Measurements from ENCODE around the gene ADAMTSL2. TPM values are rescaled to one million over a fixed set of nuclear protein-coding genes. Genes with fewer than 3 reads are reported as not detected.

Gene ADAMTSL2
- total and polyA plus RNA-seq, 2 of the 13 experiments (the other 11 are each of a cell fraction or from before 2014, with no cell fraction given): 1.9 to 3.8 TPM

- TF ChIP-seq, protein P1, sequence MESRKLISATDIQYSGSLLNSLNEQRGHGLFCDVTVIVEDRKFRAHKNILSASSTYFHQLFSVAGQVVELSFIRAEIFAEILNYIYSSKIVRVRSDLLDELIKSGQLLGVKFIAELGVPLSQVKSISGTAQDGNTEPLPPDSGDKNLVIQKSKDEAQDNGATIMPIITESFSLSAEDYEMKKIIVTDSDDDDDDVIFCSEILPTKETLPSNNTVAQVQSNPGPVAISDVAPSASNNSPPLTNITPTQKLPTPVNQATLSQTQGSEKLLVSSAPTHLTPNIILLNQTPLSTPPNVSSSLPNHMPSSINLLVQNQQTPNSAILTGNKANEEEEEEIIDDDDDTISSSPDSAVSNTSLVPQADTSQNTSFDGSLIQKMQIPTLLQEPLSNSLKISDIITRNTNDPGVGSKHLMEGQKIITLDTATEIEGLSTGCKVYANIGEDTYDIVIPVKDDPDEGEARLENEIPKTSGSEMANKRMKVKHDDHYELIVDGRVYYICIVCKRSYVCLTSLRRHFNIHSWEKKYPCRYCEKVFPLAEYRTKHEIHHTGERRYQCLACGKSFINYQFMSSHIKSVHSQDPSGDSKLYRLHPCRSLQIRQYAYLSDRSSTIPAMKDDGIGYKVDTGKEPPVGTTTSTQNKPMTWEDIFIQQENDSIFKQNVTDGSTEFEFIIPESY (CRISPR knock-in tag; IDR thresholded peaks at IDR 0.05): no peak
- TF ChIP-seq, protein P2, sequence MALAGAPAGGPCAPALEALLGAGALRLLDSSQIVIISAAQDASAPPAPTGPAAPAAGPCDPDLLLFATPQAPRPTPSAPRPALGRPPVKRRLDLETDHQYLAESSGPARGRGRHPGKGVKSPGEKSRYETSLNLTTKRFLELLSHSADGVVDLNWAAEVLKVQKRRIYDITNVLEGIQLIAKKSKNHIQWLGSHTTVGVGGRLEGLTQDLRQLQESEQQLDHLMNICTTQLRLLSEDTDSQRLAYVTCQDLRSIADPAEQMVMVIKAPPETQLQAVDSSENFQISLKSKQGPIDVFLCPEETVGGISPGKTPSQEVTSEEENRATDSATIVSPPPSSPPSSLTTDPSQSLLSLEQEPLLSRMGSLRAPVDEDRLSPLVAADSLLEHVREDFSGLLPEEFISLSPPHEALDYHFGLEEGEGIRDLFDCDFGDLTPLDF (CRISPR knock-in tag; IDR thresholded peaks at IDR 0.05): no peak
- TF ChIP-seq HNRNPK (IDR thresholded peaks at IDR 0.05; ENCODE audit: low read depth, low read length, poor library complexity, severe bottlenecking) (no peak), IKZF5 (CRISPR knock-in tag; IDR thresholded peaks at IDR 0.05) (no peak), ZNF230 (CRISPR knock-in tag; IDR thresholded peaks at IDR 0.05) (no peak), RBAK (CRISPR knock-in tag; IDR thresholded peaks at IDR 0.05) (no peak), ZNF430 (CRISPR knock-in tag; IDR thresholded peaks at IDR 0.05) (no peak), SP4 (CRISPR knock-in tag; IDR thresholded peaks at IDR 0.05) (no peak), MLLT10 (CRISPR knock-in tag; IDR thresholded peaks at IDR 0.05) (no peak)
Observed at GRCh38 chr9:133536536-133536935, 2.0 kb downstream of the ADAMTSL2 start (continued).

GRCh38 chr9:133537257-133537656 lies 2.8 kb downstream of the ADAMTSL2 start:
- intact Hi-C loops (cut with micrococcal nuclease; ENCODE audit: unreplicated experiment) (no loop called here), in situ Hi-C loops (cut with HindIII; ENCODE audit: extremely low pct_ligation_motif_present, low pct_unique_long_range_greater_than_20kb) (loop anchor here (25.0 kb wide), 1 partner anchor 200 kb away; the partner anchor contains the start of gene SARDH)
- ChIA-PET CTCF (ENCODE audit: low intra/inter-chr PET ratio, low total read pairs) (no interaction called here), POLR2A (no interaction called here)
- no peak overlapping the region for H2AFZ ChIP-seq (ENCODE audit: low read length)
- H3K36me3 ChIP-seq (replicated peaks in 1 of 2; ENCODE audit: control insufficient read depth in 1 of 2, insufficient read depth in 2 of 2, low read length in 2 of 2): no peaks in the 10 kb centered on the region
- H3K79me2 ChIP-seq (ENCODE audit: insufficient read depth, low read length): no peaks in the 10 kb centered on the region
- no peaks in the 10 kb centered on the region for H3K9me3 ChIP-seq (ENCODE audit: low read length)
- no peak overlapping the region for H3K4me2 ChIP-seq (ENCODE audit: low read depth, low read length)
- FAIRE-seq (no peak), ATAC-seq (no peak), DNase-seq (ENCODE audit: low spot score) (no peak)
- no TSS peak for BruUV-seq (replicated peaks)
- H3K4me3 ChIP-seq (replicated peaks in 1 of 3; ENCODE audit: insufficient read depth in 1 of 3, low read depth in 2 of 3, low read length in 3 of 3): no peak overlapping the region
- H3K4me1 ChIP-seq (ENCODE audit: insufficient read depth, low read length): peaks cover 26% of the 10 kb centered on the region
- no peak overlapping the region for H3K9ac ChIP-seq (ENCODE audit: insufficient read depth, low read depth, low read length)
- 79% methylated on average over 12 of the region's 16 CpGs for WGBS (ENCODE audit: low lambda C conversion rate)
- H3K27me3 ChIP-seq (ENCODE audit: control insufficient read depth in 1 of 2, insufficient read depth in 2 of 2, low read length in 2 of 2): peaks cover 0 to 5% of the 10 kb centered on the region in 2 experiments; a peak in 1 of 5 replicates
- H3K27ac ChIP-seq (ENCODE audit: extremely low read length, insufficient read depth, low read length): no peak overlapping the region
- H4K20me1 ChIP-seq (ENCODE audit: insufficient read depth, low read length): 0 out of 2 replicates have a peak, but pooled peaks cover 2% of the 10 kb centered on the region
- TF ChIP-seq IKZF1 (IDR thresholded peaks at IDR 0.05) (no peak), TRIM24 (CRISPR knock-in tag; IDR thresholded peaks at IDR 0.05) (no peak), ZNF816 (CRISPR knock-in tag; IDR thresholded peaks at IDR 0.05; ENCODE audit: borderline replicate concordance) (no peak), RCOR2 (CRISPR knock-in tag; IDR thresholded peaks at IDR 0.05) (no peak), SATB2 (CRISPR knock-in tag; IDR thresholded peaks at IDR 0.05) (no peak), ARNT (IDR thresholded peaks at IDR 0.05) (no peak), CENPT (CRISPR knock-in tag; IDR thresholded peaks at IDR 0.05; ENCODE audit: low read depth) (no peak)
- TF ChIP-seq, protein P3, sequence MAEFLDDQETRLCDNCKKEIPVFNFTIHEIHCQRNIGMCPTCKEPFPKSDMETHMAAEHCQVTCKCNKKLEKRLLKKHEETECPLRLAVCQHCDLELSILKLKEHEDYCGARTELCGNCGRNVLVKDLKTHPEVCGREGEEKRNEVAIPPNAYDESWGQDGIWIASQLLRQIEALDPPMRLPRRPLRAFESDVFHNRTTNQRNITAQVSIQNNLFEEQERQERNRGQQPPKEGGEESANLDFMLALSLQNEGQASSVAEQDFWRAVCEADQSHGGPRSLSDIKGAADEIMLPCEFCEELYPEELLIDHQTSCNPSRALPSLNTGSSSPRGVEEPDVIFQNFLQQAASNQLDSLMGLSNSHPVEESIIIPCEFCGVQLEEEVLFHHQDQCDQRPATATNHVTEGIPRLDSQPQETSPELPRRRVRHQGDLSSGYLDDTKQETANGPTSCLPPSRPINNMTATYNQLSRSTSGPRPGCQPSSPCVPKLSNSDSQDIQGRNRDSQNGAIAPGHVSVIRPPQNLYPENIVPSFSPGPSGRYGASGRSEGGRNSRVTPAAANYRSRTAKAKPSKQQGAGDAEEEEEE (CRISPR knock-in tag; IDR thresholded peaks at IDR 0.05; ENCODE audit: borderline replicate concordance): no peak
- TF ChIP-seq, protein P4, sequence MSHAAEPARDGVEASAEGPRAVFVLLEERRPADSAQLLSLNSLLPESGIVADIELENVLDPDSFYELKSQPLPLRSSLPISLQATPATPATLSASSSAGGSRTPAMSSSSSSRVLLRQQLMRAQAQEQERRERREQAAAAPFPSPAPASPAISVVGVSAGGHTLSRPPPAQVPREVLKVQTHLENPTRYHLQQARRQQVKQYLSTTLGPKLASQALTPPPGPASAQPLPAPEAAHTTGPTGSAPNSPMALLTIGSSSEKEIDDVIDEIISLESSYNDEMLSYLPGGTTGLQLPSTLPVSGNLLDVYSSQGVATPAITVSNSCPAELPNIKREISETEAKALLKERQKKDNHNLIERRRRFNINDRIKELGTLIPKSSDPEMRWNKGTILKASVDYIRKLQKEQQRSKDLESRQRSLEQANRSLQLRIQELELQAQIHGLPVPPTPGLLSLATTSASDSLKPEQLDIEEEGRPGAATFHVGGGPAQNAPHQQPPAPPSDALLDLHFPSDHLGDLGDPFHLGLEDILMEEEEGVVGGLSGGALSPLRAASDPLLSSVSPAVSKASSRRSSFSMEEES (CRISPR knock-in tag; IDR thresholded peaks at IDR 0.05): no peak
